Stimulated activated memory B cell treated with anti-CD40 and anti-IgM and Interleukin-4, amounts not matched to agents 10 μg/mL and 1 μg/mL and 100 μg/mL, for 72 hours (primary cell): ENCODE results near the gene RNLS.
"Not testable (repeated sequence)": the region's sequence is repeated elsewhere in the genome, so short reads cannot be mapped to it uniquely, and the experiment has no call there.

ENCODE experiments used
- ATAC-seq: fragments of 150-1000 bp; cut with Tn5 transposase; 2 replicates; pipeline ENCODE4 v1.10.0; 2021
- H3K27ac Mint-ChIP-seq: one replicate; pipeline ENCODE4 v1.8.0; 2022; ENCODE audit warnings: mild to moderate bottlenecking, mixed read lengths
- H3K27me3 Mint-ChIP-seq: one replicate; pipeline ENCODE4 v1.8.0; 2022; ENCODE audit warnings: mixed read lengths
- H3K36me3 Mint-ChIP-seq: one replicate; pipeline ENCODE4 v1.8.0; 2022; ENCODE audit warnings: mixed read lengths
- H3K4me1 Mint-ChIP-seq: one replicate; pipeline ENCODE4 v1.8.0; 2022; ENCODE audit warnings: mixed read lengths
- H3K4me3 Mint-ChIP-seq: one replicate; pipeline ENCODE4 v1.8.0; 2022; ENCODE audit warnings: mild to moderate bottlenecking, moderate library complexity, mixed read lengths
- H3K9me3 Mint-ChIP-seq: one replicate; pipeline ENCODE4 v1.8.0; 2022; ENCODE audit warnings: mixed read lengths

The RNLS gene

DNA sequence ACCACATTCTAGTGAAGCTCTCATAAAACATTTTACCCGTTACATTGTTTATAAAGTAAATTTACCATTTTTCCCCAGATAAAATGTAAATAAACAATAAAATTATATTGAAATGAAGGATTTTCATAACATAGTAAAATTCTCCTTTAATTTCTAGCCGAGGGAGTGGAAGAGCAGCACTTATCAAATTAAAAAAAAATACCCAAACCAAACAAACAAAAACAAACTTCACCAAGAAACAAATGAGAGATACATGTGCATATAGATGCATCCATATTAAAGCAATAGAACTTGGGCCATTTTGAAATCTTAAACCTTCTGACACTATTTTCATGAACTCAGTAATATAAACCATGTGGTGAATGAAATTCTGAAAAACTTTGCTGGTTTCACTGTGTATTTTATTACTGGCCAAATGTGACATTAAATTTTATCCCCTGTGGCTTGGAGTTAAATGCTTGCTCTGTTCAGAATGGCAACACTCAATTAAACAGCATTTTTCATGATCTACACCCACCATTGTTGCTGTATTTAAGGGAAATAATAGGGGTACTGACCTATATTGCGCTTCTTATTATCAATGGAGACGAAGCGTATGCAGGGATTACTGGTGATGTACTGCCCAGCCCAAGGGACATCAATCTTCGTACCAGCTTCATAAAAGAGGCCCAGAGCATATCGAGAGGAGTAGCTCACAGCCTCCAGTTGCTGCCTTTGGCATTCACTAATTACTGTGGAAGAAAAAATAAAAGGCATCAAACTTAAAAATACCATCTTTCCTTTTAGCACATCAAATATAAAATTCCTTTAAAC, 220.9 kb downstream of the RNLS start:
- Mint-ChIP-seq H3K27ac (no peak overlapping the region), H3K4me1 (no peaks in the 10 kb centered on the region), H3K9me3 (no peaks in the 10 kb centered on the region), H3K4me3 (no peak overlapping the region), H3K36me3 (no peaks in the 10 kb centered on the region), H3K27me3 (no peaks in the 10 kb centered on the region)
- no peak for ATAC-seq

DNA sequence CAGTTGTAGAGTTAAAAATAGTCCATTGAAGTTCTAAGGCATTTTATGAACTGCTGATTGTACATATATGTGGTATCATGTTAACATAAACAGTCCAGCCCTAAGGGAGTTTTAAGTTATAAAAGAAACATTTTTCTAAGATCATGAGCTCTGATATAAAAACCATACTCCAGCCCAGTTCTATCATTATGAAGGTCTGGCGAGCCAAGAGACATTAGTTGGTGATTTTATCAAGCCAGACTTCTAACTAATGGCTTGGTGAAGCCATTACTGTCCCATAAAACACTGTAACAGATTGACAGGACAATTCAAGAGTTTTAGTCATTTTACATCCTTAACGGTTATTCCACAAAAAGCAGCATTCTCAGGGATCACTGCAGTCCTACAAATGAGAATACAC, 221.6 kb downstream of the RNLS start:
- no peak overlapping the region for H3K27ac Mint-ChIP-seq
- no peaks in the 10 kb centered on the region for H3K9me3 Mint-ChIP-seq
- no peaks in the 10 kb centered on the region for H3K36me3 Mint-ChIP-seq
- H3K4me3 Mint-ChIP-seq: no peak overlapping the region
- no peaks in the 10 kb centered on the region for H3K27me3 Mint-ChIP-seq
- no peak for ATAC-seq
- no peaks in the 10 kb centered on the region for H3K4me1 Mint-ChIP-seq

DNA sequence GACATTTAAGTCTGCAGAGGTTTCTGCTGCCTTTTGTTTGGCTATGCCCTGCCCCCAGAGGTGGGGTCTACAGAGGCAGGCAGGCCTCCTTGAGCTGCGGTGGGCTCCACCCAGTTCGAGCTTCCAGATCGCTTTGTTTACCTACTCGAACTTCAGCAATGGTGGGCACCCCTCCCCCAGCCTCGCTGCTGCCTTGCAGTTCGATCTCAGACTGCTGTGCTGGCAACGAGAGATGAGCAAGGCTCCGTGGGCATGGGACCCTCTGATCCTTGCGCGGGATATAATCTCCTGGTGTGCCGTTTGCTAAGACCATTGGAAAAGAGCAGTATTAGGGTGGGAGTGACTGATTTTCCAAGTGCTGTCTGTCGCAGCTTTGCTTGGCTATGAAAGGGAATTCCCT, 227.4 kb downstream of the RNLS start:
- H3K36me3 Mint-ChIP-seq: peaks cover 13% of the 10 kb centered on the region
- H3K4me1 Mint-ChIP-seq, H3K9me3 Mint-ChIP-seq, H3K27ac Mint-ChIP-seq, H3K4me3 Mint-ChIP-seq, H3K27me3 Mint-ChIP-seq, ATAC-seq: not testable (repeated sequence)

DNA sequence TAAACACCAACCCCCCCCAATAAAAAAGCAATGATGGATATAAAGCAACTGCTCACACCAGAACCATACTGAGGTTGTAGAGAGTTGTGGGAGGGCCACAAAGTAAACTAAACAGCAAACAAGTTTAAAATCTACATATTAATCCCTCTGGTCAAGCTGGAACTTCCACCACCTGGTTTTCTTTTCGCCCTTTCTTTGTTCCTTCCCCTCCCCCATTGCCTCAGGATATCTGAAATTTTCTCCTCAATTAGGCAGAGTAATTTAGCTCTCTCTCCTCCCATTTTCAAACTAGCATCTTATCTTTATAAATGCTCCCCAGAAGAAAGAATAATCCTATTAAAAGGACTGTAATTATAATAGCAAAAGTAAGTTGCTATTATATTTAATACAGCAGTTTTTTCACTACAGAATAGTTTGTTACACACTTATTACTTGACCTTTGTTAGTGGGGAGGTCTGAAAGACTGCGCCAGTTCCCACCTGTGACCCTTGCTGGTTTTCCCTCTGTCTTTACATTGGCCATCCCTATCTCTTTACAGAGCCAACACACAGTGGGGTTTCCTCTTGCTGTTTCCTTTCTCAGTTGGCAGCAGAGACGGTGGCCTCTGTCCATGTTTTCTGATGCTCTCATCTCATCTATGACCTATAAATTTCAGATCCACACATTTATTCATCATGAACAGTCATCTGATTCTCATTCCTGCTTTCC, 235.4 kb downstream of the RNLS start:
- H3K27ac Mint-ChIP-seq: peak overlapping the region; percentile 28
- peaks cover 21% of the 10 kb centered on the region for H3K4me1 Mint-ChIP-seq
- H3K9me3 Mint-ChIP-seq: no peaks in the 10 kb centered on the region
- H3K36me3 Mint-ChIP-seq: peaks cover 8% of the 10 kb centered on the region
- H3K27me3 Mint-ChIP-seq: no peaks in the 10 kb centered on the region
- no peak for ATAC-seq
- H3K4me3 Mint-ChIP-seq: no peak overlapping the region

DNA sequence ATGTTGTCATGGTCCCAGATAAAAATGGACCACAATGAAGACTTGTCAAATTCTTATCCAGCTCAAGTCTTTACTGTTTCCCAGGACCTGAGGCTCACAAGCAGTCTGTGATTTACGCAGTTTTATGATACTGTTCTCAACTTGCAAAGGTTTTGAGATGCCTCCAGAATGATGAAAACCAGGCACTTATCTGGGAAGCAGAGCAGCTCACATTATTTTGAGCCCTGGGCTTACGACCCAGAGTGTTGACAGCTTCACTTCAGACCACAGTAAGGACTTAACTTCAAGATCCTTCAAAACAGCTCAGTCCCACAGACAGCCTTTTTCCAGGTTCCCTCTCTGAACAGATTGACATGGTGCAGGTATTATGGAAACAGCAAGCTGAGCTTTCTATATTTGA, 236.1 kb downstream of the RNLS start:
- Mint-ChIP-seq H3K4me1 (peaks cover 20% of the 10 kb centered on the region), H3K9me3 (peaks cover 3% of the 10 kb centered on the region), H3K27ac (no peak overlapping the region), H3K4me3 (no peak overlapping the region), H3K36me3 (peaks cover 8% of the 10 kb centered on the region), H3K27me3 (no peaks in the 10 kb centered on the region)
- ATAC-seq: no peak

DNA sequence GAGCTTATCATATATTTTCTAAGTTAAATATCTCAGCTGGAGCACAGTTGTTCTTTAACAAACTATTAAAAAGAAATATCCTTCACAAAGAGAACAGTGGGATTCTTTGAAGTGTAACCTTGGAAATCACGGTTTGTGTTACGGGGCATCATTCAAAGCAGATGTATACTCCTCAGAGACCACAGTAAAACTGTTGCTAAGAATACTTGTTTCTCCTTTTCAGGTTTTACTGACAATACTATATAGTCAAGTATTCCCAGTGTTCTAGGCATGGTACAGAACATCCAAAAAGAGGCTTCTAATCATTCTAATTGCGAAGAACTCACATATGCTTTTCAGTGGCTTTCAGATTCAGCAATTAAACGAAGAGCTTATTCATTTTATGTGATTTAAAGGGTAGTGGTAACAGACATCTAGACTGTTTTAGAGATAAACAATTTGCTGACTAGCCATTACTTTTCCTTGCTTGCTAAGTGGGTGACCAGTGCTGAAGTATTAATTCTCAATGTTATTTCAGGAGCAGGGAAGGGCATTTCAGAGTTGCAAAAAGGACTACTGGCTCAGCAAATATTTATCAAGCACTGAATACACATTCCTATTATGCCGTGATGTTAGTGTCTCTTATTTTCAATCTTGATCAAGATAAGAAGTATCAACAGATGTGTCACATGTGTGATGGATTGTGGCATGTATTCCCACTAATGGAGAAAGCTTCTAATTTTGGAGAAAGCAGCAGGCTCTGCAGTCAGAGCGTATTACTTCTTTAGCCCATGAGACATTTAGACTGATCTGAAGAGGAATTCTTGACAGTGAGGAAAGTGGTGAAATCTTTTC, 236.8 kb downstream of the RNLS start:
- Mint-ChIP-seq H3K27ac (no peak overlapping the region), H3K27me3 (no peaks in the 10 kb centered on the region), H3K36me3 (peaks cover 8% of the 10 kb centered on the region), H3K9me3 (peaks cover 3% of the 10 kb centered on the region), H3K4me3 (no peak overlapping the region), H3K4me1 (peaks cover 16% of the 10 kb centered on the region)
- ATAC-seq: no peak

DNA sequence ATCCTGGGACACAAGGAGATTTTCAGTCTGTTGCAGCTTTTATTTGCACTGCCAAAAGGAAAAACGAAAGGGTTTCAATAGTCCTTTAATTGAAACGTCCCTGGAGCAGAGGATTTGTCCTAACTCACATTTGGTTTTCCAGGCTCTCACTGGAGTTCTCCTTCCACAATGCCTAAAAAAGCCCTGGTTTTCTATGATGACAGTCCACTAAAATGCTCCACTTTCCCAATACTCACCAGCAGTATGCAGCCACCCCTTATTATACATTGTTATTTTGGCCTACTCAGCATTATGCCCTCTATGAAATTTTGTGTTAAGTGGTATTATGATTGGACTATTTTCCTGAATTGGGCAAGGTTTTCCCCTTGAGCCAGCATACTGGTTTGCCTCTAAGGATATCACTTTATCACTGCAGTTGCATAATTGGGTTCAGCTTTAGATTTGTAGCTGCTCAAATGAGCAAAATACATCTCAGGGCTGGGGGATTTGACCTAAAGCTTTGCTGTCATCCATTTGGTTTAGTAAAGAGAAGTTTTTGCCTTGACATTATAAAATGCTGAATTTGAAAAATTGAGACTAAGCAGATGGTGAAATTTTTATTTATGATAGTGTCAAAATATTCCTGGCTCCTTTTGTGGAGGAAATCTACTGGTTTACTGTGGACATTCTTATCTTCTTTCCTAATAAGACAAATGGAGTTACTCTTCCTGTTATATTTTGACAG, 239.2 kb downstream of the RNLS start:
- H3K4me1 Mint-ChIP-seq: peaks cover 16% of the 10 kb centered on the region
- no peak overlapping the region for H3K27ac Mint-ChIP-seq
- H3K27me3 Mint-ChIP-seq: no peaks in the 10 kb centered on the region
- H3K36me3 Mint-ChIP-seq: no peaks in the 10 kb centered on the region
- ATAC-seq: no peak
- H3K9me3 Mint-ChIP-seq: peaks cover 3% of the 10 kb centered on the region
- no peak overlapping the region for H3K4me3 Mint-ChIP-seq

DNA sequence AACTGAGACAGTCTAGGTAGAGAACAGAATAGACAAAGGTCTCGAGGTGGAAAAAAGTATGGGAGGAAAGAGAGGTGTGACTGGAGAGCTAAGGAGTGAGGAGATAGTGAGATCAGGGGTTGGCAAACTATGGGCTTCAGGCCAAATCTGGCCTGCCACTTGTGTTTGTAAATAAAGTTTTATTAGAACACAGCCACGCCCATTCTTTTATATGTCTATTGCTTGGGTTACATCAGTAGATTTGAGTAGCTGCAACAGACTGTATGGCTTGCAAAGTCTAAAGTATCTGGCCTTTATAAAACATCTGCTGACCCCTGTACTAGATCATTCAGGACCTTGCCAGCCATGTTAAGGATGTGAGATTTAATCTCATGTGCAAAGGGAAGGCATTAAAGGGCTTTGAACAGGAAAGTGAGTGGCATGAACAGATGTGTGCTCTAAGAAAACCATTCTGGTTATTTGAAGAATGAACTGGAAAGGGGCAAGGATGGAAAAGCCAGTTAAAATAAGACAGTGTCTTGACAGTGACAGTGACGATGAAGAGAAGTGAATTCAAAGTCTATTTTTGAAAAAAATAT, 240.3 kb downstream of the RNLS start:
- Mint-ChIP-seq H3K27me3 (no peaks in the 10 kb centered on the region), H3K27ac (no peak overlapping the region)
- no peak for ATAC-seq

DNA sequence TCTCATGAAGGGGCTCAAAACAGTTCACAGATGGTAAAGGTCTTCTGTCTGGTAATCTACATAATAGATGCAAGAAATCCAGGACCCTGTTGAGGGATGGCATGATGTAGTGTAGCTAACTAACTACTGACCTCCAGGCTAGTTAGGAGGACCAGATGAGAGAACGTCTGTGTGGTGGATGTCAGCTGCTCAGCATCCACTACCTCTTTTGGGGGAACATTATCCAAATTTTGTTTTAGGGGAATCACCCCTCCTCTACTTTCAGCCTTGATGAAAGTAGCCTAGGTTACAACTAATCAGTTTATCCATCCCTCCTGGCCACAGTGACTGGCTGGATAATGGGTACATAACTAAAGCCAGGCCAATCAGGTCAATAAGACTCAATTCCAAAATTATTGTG, 246.0 kb downstream of the RNLS start:
- Mint-ChIP-seq H3K36me3 (no peaks in the 10 kb centered on the region), H3K4me1 (peaks cover 22% of the 10 kb centered on the region), H3K4me3 (no peak overlapping the region), H3K27ac (peak overlapping the region; percentile 75), H3K27me3 (no peaks in the 10 kb centered on the region), H3K9me3 (no peaks in the 10 kb centered on the region)
- no peak for ATAC-seq

More for the DNA sequence above, 240.3 kb downstream of the RNLS start:
- H3K4me3 Mint-ChIP-seq: no peak overlapping the region
- peaks cover 3% of the 10 kb centered on the region for H3K9me3 Mint-ChIP-seq
- no peaks in the 10 kb centered on the region for H3K36me3 Mint-ChIP-seq
- peaks cover 11% of the 10 kb centered on the region for H3K4me1 Mint-ChIP-seq

DNA sequence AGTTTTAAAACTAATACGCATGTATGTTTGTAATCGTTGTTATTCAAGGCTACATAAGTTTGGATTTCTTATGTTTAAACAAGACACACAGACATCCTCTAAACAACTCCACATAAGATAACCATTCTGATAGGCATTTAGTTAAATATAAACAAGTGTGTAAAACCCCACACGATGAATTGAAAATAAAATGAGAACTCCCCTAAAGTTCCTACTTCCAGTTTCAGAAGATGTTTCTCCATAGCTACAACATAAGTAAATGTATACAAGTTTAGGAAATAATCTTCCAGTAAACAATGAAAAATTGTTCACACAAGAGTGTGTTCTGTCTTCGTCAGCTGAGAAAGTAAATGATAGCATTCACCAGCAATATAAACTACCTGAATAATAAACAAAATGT, 246.8 kb downstream of the RNLS start:
- no peak for ATAC-seq
- Mint-ChIP-seq H3K36me3 (no peaks in the 10 kb centered on the region), H3K9me3 (no peaks in the 10 kb centered on the region), H3K4me1 (peaks cover 30% of the 10 kb centered on the region), H3K4me3 (no peak overlapping the region), H3K27me3 (no peaks in the 10 kb centered on the region), H3K27ac (peak overlapping the region; percentile 75)

DNA sequence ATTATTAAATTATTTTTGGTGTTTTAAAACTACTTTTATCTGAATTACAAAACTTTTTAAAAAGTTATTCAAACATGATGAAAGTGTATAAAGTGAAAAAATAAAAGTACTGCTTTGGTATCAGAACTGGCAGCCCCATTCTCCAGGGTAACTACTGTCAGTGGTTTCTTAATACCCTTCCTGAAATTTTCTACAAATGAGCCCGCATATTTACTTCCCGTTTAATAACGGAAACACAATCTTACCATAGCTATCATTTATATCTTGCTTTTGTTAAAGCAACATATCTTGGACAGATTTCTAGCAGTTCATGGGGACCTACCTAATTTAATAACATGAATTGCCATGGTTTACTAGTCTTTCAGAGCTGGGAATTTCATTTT, 249.9 kb downstream of the RNLS start:
- peak overlapping the region; percentile 84 for H3K27ac Mint-ChIP-seq
- H3K27me3 Mint-ChIP-seq: no peaks in the 10 kb centered on the region
- no peaks in the 10 kb centered on the region for H3K36me3 Mint-ChIP-seq
- H3K9me3 Mint-ChIP-seq: no peaks in the 10 kb centered on the region
- peaks cover 34% of the 10 kb centered on the region for H3K4me1 Mint-ChIP-seq
- H3K4me3 Mint-ChIP-seq: no peak overlapping the region
- ATAC-seq: no peak

DNA sequence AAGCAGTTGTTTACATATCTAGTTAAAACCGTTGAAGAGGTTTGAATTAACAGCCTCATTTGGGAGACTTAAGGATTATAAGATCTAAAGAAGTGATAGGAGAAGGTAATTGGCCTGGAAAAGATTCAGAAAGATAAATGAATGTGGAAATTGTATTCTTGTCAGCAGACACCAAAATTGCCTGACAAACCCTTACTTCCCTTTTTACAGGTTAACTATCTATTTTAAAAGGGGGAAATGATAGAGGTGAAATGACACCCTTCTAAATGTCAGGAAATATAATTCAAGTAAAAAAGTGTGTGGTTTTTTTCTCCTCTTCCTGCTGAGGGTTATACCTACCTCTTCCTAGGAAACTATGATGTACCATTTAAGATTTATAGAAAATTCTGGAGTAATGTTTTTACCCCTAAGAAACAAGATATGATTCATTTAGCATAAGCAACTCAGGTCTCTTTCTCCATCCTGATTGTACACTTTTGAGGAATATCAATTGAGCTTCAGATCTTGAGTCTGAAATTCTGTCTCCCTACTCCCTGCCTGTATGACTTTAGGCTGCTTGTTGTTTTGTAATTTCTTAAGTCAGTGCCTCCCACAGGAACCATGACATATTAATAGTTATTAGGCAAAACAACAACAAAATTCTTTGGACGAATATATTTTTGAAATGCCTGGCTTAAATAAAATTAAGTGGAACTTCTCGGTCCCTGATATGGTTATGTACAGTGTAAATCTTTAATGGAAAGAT, 250.4 kb downstream of the RNLS start:
- Mint-ChIP-seq H3K9me3 (no peaks in the 10 kb centered on the region), H3K27ac (peak overlapping the region; percentile 84), H3K27me3 (no peaks in the 10 kb centered on the region), H3K4me1 (peaks cover 34% of the 10 kb centered on the region), H3K4me3 (no peak overlapping the region), H3K36me3 (no peaks in the 10 kb centered on the region)
- ATAC-seq: peak; percentile 67

DNA sequence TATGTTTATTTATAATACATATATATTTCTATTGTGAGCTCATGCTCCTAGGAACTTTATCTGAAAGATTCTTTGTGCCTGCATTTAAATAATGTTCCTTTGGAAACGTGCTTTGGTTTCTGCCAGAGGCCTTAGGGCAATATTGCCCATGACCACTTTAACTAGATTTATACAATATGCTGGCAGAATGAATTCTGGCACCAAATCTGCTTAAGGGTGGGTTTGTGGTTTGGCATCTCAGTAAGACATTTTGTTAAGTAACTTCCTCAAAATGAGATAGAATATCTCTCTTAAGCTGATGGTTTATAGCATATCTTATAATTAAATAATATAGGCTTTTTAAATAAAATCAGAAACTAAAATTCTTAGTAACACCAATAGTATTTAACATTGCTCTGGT, 252.9 kb downstream of the RNLS start:
- H3K27ac Mint-ChIP-seq: no peak overlapping the region
- H3K27me3 Mint-ChIP-seq: no peaks in the 10 kb centered on the region
- H3K9me3 Mint-ChIP-seq: peaks cover 6% of the 10 kb centered on the region
- peaks cover 10% of the 10 kb centered on the region for H3K36me3 Mint-ChIP-seq
- ATAC-seq: no peak
- peaks cover 22% of the 10 kb centered on the region for H3K4me1 Mint-ChIP-seq
- H3K4me3 Mint-ChIP-seq: no peak overlapping the region
